Keratinocyte (primary cell): Measurements from ENCODE around the gene GYS2.

Experiments used
- CTCF ChIP-seq, 3 experiments: IDR thresholded peaks in 1 of 3; conservative IDR thresholded peaks in 1 of 3; optimal IDR thresholded peaks in 1 of 3; 2 replicates in 2 of 3; 3 replicates in 1 of 3; pipeline versions ENCODE3 to v1.5.1; 2011; ENCODE audit warnings: low read length in 3 of 3, mild to moderate bottlenecking in 3 of 3, moderate library complexity in 2 of 3, control low read depth in 1 of 3, inconsistent platforms in 1 of 3; ENCODE audit not compliant: insufficient read depth in 2 of 3; ENCODE audit errors: extremely low read depth in 1 of 3
- EZH2 ChIP-seq: IDR thresholded peaks from one replicate; pipeline ENCODE4 v1.6.1; 2012; ENCODE audit warnings: inconsistent platforms, mild to moderate bottlenecking, low read length, moderate library complexity

GRCh38 chr12:21647179-21647578 lies 42.5 kb upstream of the GYS2 start:
- TF ChIP-seq CTCF (optimal IDR thresholded peaks at IDR 0.05 in 1 of 3, IDR thresholded peaks at IDR 0.05 in 1 of 3, conservative IDR thresholded peaks at IDR 0.05 in 1 of 3; ENCODE audit: extremely low read depth in 1 of 3, insufficient read depth in 2 of 3, low read length in 3 of 3) = no peak
- TF ChIP-seq EZH2 = no peak
